ENCODE measurements around the gene SEPHS2.

SEPHS2 gene

DNA sequence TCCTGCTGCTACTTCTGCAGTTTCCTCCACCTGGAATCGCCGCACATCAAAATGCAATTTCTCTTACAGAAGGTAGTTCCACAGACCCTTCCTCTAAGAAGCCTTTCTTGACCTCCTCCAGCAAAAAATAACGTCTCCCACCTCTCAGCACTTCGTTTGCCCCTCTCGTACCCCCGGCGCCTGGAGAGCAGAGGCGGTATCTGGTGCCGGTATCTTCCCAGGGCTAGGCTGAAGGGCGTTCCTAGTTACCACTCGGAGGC is 16.3 kb downstream of the SEPHS2 start:
- no peak for DNase-seq

DNA sequence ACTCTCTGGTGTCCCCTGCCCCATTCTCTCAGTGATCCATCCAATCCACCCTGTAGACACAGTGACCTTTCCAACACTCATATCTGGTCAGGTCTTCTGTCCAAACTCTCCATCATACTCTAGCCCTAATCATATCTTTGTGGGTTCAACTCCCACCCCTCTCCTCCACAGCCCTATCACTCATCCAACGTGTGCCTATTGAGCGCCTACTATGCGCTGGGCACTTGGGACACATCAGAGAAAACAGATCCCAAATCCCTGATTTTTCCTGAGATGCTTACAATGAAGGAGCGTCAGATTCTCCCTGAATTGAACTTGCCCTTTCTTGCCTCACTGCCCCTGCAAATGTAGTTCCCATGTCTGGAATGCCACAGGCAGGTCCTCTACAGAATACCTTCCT is 17.6 kb downstream of the SEPHS2 start:
- DNase-seq, result no peak

- DNase-seq, result no peak
These were observed 24.7 kb downstream of the SEPHS2 start for GRCh38 chr16:30421010-30421409.

DNA sequence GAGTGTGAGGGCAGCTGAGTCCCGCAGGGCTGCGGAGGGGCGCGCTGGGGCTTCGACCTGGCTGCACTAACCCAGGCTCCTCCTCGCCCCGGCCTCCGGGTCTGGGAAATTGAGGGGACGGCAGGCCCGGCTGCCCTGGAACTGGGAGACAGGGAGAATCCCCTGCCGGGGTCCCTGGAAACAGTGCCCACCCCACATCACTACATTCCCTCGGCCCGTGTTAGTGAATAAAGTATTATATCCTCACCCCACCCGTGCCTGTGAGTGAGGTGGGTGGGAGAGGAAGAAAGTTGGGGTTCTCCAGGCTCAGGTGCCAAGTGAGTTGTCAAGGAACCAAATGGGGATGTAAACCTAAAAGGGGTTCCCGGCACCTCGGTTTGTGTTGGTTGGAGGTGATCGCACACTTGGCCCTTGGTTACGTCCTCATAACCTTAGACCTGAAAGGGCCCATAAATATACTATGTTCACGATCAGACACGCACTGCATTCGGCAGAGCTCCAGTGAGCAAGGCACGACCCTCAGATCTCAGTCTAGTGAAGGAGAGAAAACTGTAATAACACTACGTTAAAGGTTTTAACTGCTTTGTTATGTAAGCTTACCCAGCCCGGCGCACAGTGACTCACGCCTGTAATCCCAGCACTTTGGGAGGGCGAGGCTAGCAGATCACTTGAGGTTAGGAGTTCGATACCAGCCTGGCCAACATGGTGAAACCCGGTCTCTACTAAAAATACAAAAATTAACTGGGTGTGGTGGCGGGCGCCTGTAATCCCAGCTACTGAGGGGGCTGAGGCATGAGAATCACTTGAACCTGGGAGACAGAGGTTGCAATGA is 27.1 kb downstream of the SEPHS2 start:
- DNase-seq, result no peak

GRCh38 chr16:30417529-30418349 is 27.9 kb downstream of the SEPHS2 start:
- DNase-seq, result peak; percentile 93

DNA sequence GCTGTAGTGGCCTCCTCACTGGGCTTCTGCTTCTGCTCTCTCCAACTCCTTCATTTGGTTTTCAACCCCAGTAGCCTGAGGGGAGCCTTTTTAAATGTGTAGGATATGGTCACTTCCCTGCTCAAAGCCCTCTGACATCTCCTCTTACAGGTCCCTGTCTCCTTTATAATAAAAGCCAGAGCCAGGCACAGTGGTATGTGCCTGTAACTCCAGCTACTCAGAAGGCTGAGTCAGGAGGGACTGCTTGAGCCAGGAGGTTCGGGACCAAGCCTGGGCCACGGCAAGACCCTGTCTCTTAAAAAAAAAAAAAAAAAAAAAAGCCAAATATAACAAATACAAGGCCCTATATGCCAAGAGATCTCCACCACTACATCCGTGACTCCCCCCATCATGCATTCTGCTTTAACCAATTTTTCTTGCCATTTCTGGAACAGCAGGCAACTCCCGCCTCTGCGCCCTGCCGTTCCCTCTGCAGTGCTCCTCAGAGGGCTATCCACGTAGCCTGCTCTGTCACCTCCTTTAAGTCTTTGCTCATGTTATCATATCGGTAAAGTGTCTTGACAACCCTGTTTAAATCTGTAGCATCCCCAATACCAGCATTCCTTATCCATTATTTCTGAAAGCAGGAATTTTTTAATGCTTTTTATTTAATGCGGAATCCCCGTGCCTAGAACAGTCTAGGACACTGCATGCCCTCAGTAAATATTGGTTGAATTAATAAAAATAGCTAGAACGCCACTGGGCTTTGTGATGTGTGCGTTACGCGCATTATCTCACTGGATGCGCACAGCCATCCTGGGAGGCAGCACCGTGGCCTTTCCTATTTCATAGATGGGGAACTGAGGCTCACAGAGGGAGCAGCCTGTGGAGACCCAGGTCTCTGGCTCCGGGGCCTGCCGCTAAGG is 28.8 kb downstream of the SEPHS2 start:
- DNase-seq, result no peak

DNA sequence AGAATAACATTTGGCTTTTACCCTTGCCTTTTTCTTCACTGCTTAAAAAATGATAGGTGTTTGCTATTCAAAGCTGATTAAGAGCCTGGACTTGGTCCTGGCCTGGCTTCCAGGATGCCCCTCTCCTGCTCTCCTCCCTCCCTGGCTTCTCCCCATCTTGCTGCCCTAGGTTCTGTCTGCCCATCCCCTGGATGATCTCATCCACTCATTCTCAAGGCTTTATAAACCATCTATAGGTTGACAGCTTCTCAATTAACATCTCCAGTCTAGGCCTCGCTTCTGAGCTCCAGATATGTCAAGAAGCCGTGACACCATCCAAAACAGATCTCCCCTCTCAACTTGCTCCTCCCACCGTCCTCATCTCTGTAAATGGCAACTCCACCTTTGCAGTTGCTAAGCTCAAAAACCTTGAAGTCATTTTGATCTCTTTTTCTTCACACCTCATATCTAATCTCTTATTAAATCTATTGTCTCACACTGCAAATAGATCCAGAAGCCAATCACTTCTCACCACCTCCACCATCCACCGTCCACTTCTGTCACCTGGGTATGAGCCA is 29.5 kb downstream of the SEPHS2 start:
- DNase-seq, result no peak

GRCh38 chr16:30414159-30414558 is 31.5 kb downstream of the SEPHS2 start:
- no peak for DNase-seq

DNA sequence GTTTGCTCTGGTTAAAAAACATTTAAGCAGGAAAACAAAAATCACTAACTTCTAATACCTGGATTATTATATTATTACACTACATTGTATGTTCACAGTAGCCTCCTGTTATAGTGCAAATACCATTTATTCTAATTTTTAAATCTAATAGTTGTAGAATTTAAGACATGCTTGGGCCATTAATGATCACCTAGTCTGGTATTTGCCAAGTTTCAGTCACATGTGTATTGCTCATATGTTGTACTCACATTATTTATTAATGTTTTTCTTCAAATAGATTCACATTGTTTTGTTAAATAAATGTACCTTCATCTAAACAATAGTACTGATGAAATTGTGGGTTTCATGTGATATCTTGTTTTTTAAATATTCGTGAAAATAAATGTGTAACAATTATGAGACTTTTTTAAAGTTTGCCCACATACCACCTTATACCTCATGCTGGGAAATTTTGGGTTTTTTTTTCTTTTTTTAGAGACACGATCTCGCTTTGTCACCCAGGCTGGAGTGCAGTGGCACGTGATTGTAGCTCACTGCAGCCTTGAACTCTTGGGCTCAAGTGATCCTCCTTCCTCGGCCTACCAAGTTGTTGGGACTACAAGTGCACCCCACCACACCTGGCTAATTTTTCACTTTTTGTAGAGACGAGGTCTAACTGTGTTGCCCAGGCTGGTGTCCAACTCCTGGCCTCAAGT is 32.4 kb downstream of the SEPHS2 start:
- DNase-seq, result no peak

DNA sequence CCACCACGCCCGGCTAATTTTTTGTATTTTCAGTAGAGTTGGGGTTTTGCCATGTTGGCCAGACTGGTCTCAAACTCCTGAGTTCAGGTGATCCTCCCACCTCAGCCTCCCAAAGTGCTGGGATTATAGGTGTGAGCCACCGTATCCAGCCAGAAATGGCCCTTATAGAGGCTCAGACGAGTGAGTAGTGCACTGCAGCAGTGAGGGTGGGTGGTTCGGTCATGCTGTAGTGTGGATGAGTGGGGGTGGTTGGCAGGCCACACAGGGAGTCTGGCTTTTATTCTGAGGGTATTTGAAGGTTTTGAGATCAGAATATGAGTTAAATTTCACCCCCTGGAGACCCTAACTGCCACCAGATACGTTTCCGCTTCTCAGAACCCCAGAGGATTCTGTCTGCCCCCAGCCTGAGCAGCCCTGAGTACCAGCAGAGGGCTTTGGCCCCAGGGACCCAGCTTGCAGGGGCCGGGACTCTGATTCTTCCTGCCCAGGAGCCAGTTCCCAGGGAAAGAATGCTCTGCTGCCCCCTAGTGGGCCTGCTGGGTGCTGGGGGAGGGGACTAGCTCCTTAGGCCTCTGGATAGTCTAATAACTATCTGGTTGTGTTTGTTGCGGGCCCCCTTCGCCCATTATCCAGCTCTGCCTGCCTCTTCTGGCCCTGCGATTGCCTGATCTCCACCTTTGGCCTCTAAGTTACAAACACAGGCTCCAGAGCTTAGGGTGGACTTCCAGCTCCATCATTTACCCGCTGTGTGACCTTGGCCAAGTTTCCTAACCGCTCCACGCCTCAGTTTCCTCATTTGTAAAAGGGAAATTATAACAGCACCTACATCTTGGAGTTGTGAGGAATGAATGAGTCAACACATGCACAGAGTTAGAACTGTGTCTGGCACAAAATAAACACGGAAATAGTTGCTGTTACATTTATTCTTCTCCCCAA is 36.3 kb downstream of the SEPHS2 start:
- DNase-seq, result peak; percentile 96

DNA sequence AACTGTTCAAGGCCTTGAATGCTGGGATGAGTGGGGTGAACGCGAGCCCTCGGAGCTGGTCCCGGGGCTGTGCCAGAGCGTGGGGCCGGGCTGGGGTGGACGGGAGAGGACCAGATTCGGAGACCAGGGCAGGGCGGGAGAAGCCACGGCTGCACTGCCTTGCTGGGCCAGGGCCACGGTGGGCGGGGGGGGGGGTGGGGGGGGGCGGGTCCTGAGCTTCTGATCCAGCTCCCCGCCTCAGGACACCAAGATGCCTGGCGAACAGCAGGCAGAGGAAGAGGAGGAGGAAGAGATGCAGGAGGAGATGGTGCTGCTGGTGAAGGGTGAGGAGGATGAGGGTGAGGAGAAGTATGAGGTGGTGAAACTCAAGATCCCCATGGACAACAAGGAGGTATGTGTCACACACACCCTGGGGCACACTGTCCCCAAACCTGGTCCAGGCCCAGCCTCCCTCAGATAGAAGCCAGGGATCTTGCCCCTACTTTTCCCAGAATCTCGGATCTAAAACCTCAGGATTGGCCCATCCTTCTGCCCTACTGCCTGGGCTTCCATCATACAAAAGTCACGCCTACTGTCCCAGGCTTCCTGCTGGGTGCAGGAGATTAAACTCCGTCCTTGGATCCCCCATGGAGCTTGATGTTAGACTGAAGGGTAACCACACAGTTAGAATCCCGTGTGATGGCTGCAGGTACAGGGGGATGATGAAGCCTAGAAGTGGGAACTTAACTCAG is 37.7 kb downstream of the SEPHS2 start:
- no peak for DNase-seq

DNA sequence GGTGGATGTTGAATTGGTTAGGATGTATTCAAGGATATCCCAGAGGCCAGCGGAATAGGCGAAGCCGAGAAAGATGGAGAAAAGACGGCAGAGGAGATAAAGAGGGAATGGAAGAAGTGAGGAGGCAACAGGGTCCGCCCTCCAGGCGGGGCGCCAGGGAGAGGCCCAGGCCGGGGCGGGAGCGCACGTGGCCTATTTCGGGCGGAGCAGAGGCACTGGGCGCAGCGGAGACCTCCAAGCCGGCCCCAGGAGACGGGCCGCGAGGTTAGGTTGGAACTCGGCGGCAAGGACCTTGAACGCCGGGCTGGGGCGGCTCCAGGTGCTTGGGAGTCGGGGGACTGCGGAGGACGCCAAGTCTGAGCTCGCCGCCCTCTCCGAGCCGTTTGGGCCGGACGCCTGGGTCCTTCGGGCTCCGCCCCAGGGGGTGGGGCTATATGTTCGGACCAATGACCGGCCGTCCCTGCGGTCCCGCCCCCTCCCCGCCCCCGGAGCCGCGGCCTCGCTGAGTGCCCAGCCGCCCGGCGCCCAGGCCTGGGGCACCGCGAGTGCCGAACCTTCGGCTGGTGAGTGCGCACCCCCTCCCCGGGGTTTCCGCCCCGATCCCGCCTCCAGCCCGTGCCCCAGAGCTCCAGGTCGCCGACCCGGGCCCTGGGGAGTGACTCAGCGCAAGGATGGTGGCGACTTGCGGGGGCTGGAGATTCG is 38.4 kb downstream of the SEPHS2 start, which contains the start of gene ZNF771:
Gene ZNF771, plus strand, starts transcription at position 505 of the 702 bp plus-strand sequence. CDS start 448 bp downstream, outside the sequence.
- DNase-seq, result peak; percentile 97

DNA sequence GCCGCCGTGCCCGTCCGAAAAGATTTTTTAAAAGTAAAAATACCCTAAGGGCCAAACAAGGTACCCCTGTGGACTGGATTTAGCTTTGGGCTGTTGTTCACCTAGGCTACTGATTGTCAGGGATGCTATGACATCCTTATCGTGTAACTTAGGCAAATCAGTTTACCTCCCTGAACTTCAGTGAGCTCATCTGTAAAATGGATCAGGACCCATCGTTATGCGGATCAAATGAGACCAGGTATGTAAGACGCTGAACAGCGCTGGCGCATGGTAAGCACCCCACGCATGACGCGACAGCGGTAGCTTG is 38.9 kb downstream of the SEPHS2 start:
- DNase-seq, result no peak

DNA sequence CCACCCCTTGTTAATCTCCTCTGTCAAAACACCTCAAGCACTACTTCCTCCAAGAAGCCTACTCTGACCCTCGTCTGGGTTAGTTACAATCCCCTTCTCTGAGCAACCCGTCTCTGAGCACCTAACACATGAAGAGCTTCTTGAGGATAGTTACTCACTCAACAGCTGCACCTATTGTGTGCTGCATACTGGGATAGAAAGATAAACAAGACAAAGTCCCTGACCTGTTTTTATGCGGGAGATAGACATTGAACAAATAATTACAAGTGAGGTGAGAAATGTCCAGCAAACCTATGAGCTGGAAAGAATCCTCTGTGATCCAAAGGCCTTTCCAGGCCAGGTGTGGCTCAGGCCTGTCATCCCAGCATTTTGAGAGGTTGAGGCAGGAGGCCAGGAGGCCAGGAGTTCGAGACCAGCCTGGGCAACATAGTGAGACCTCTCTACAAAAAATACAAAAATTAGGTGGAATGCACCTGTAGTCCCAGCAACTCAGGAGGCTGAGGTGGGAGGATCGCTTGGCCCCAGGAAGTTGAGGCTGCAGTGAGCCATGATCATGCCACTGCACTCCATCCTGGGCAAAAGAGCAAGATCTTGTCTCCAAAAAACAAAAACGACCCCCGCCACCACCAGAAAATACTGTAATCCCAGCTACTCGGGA is 43.8 kb downstream of the SEPHS2 start:
- DNase-seq, result no peak

GRCh38 chr16:30399435-30400186 is 46.1 kb downstream of the SEPHS2 start:
- DNase-seq, result no peak

DNA sequence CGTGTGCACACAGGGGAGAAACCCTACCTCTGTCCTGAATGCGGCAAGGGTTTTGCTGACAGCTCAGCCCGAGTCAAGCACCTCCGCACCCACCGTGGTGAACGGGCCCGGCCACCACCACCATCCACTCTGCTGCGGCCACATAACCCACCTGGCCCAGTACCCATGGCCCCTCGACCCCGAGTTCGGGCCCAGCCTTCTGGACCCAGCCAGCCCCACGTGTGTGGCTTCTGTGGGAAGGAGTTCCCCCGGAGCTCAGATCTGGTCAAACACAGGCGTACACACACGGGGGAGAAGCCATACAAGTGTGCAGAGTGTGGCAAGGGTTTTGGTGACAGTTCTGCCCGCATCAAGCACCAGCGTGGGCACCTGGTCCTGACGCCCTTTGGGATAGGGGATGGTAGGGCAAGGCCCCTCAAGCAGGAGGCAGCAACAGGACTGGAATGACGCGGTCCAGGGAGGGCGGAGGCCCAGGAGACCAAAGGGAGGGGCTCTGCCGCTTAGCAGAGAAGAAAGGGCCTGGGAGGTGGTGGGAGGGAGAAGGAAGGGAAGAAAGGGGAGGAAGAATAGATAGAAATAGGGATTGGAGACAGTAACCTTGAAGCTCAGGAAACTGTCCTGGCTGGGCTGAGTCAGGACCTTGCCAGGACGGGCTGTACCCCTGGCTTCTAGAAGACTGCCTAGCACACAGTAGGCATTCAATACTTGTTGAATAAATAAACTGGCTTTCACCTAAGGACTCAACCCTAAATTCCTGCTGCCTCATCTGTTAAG is 46.8 kb downstream of the SEPHS2 start:
- DNase-seq, result no peak

DNA sequence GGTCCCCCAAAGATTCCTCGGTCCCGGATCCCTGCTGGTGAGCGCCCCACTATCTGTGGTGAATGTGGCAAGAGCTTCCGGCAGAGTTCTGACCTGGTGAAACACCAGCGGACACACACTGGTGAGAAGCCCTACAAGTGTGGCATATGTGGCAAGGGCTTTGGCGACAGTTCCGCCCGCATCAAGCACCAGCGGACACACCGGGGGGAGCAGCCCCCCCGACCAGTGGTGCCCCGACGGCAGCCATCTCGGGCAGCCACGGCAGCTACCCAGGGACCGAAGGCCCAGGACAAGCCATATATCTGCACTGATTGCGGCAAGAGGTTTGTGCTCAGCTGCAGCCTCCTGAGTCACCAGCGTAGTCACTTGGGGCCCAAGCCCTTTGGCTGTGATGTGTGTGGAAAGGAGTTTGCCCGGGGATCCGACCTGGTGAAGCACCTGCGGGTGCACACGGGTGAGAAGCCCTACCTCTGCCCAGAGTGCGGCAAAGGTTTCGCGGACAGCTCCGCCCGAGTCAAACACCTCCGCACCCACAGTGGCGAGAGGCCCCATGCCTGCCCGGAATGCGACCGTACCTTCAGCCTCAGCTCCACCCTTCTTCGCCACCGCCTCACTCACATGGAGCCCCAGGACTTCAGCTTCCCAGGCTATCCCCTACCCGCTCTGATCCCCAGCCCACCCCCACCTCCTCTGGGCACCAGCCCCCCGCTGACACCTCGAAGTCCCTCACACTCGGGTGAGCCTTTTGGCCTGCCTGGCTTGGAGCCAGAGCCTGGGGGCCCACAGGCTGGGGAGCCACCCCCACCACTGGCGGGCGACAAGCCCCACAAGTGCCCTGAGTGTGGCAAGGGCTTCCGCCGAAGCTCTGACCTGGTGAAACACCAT is 47.7 kb downstream of the SEPHS2 start:
- DNase-seq, result no peak

Data from CD4-positive, alpha-beta T cell treated with Interleukin-6 for 4 hours (primary cell).